ENCODE measurements around the gene MGLL.

The MGLL gene

GRCh38 chr3:127780536-127781400 lies 41.5 kb downstream of the MGLL start:
- no peak for DNase-seq (ENCODE audit: low spot score)
- TF ChIP-seq CTCF (IDR thresholded peaks at IDR 0.05; ENCODE audit: extremely low read depth, missing control alignments): no peak

GRCh38 chr3:127779747-127780146 lies 42.6 kb downstream of the MGLL start:
- TF ChIP-seq CTCF (IDR thresholded peaks at IDR 0.05; ENCODE audit: extremely low read depth, missing control alignments): no peak
- peak; percentile 46 for DNase-seq (ENCODE audit: low spot score)

- no peak for TF ChIP-seq CTCF (IDR thresholded peaks at IDR 0.05; ENCODE audit: extremely low read depth, missing control alignments)
- DNase-seq (ENCODE audit: low spot score): no peak
Observed at GRCh38 chr3:127777921-127778656, 44.2 kb downstream of the MGLL start.

GRCh38 chr3:127777332-127777731 lies 45.0 kb downstream of the MGLL start:
- no peak for TF ChIP-seq CTCF (IDR thresholded peaks at IDR 0.05; ENCODE audit: extremely low read depth, missing control alignments)
- DNase-seq (ENCODE audit: low spot score): no peak

- no peak for DNase-seq (ENCODE audit: low spot score)
- no peak for TF ChIP-seq CTCF (IDR thresholded peaks at IDR 0.05; ENCODE audit: extremely low read depth, missing control alignments)
Observed at GRCh38 chr3:127776347-127776746, 46.0 kb downstream of the MGLL start.

GRCh38 chr3:127775398-127776109 lies 46.8 kb downstream of the MGLL start:
- no peak for DNase-seq (ENCODE audit: low spot score)
- no peak for TF ChIP-seq CTCF (IDR thresholded peaks at IDR 0.05; ENCODE audit: extremely low read depth, missing control alignments)

Measured in GM20000 (cell line).